HPDE6-E6E7 (cell line): ENCODE measurements around the gene CNTN2.

Experiments used
- DNase-seq: peaks from one replicate; pipeline ENCODE4 v3.0.0; 2011; ENCODE audit warnings: missing footprints; ENCODE audit errors: extremely low spot score

Gene CNTN2

DNA sequence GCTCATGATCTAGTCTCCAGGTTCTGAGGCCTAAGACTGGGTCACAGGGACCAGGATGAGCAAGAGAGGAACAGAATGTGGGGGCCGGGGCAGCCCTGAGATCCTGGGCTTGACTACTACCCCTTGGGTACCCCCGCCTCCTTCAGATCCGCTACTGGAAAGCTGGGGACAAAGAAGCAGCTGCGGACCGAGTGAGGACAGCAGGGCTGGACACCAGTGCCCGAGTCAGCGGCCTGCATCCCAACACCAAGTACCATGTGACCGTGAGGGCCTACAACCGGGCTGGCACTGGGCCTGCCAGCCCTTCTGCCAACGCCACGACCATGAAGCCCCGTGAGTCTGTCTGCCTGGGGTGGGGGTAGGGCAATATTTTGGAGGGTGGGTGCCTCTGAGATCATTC is 28.8 kb downstream of the CNTN2 start:
- no peak for DNase-seq

DNA sequence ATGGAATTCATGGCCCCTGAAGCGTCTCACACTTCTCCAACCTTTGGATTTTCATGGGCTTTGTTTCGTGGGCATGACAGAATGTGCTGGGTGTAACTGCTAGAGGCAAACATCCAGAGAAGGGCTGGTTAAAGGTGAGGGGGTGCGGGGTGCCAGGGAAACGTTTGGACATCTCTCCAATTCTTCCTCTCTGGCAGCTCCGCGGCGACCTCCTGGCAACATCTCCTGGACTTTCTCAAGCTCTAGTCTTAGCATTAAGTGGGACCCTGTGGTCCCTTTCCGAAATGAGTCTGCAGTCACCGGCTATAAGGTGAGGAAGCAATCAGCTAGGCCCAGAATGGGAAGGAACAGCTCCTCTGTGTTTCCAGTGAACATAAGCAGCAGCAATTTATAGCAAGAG is 29.3 kb downstream of the CNTN2 start:
- no peak for DNase-seq

DNA sequence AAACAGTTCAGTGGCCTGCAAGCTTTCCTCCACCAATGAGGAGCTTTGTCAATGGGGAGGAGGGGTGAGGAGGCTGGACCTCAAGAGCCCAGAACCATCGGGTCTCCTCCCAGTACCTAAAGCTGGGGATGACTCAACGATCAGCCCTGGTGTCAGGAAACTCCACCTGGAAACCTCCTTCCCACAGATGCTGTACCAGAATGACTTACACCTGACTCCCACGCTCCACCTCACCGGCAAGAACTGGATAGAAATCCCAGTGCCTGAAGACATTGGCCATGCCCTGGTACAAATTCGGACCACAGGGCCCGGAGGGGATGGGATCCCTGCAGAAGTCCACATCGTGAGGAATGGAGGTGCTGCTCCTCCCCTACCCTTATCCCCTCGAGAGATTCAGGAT is 29.9 kb downstream of the CNTN2 start:
- peak; percentile 41 for DNase-seq

DNA sequence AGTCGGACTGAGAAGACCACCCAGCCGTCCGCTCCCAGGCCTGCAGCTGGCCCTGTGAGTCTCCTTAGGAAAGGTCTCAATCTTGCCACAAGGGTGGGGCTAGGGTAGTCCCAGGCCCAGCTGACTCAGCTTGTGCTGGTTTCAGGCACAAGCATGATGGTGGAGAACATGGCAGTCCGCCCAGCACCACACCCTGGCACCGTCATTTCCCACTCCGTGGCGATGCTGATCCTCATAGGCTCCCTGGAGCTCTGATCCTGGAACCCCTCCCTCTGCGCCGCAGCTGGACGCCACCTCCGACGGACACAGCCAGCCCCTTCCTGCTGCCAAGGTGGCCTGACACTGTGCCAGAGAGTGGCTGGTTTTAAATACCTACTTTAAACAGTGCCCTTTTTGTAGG is 30.5 kb downstream of the CNTN2 start:
- DNase-seq: no peak

DNA sequence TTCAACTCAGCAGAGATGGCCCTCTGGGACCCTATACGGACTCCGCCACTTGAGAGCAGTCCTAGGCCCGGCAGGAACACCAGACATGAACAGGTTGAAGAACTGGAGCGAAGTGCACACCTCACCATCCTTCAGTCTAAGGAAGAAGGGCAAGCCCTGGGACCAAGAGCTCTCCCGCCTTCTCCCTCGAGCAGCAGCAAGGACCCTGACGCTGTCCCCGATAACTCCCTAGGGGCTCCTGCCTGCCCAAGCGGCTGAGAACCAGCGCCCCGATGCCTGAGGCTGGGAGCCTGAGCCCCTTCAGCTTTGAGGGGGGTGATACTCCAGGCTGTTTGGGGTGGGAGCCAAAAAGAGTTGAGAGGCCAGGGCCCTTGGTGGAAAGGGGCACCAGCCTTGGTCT is 31.1 kb downstream of the CNTN2 start:
- DNase-seq: no peak

DNA sequence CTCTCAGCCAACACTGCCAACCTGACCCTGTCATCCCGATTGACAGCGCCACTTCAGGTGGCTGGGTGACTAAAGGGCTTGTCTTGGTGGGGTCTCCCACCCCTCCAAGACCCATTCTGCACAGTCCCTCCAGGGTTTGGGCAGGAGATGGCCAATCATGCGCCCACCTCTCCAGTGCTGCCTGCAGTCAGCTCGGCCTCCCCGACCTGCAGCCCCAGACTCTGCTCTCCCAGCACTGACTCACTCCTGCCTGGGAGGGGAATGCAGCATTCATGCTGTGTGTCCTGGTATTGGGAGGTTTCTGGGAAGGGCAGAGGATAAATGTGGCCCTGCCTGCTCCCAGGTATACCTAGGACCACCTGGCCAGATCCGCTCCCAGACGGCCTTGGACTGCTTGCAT is 31.5 kb downstream of the CNTN2 start:
- DNase-seq: no peak

DNA sequence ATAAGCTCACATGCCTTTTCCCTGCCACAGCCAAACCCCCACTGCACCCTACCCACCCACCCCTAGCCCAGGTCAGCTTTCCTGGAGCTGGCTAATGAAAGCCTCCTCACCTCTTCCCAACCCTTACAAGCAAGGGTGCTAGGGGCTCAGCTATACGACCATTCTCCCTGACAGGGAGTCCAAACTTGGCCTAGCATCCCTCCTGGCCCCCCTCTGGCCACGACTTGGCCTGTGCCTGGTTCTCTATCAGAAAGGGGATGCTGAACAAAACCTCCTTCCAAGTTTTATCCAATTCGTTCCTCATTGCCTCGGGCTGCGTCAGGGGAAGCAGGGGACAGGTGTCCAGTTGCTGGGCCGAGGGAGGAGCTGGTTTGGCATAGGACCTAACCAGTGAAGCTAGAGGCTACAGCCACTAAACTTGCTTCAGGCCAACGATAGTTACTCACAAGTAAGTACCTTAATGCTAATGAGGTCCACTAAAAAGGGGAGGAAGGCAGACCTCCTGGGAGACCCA is 32.7 kb downstream of the CNTN2 start:
- no peak for DNase-seq

DNA sequence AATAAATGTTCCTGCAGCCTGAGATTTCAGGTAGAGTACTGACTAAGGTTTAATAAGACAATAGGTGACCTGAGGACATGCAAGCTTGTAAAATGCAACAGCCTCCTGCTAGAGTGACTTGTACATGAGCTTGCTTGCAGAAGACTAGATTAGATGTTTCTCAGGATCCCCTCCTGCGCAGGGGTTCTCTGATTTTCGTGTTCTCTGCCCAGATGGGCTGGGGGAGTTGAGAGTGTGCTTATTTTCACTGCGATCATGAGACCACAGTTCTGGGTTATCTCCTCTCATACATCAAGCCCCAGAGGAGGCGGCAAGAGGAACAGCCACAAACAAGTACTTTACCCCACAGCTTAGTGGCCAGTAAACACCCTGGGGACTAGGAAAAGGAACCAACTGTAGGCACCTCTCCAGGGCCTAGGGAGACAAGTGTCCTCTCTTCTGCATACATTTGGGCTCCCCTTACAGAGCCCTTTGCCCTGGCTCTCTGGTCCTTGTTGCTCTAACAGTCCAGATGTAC is 33.3 kb downstream of the CNTN2 start:
- DNase-seq: no peak

DNA sequence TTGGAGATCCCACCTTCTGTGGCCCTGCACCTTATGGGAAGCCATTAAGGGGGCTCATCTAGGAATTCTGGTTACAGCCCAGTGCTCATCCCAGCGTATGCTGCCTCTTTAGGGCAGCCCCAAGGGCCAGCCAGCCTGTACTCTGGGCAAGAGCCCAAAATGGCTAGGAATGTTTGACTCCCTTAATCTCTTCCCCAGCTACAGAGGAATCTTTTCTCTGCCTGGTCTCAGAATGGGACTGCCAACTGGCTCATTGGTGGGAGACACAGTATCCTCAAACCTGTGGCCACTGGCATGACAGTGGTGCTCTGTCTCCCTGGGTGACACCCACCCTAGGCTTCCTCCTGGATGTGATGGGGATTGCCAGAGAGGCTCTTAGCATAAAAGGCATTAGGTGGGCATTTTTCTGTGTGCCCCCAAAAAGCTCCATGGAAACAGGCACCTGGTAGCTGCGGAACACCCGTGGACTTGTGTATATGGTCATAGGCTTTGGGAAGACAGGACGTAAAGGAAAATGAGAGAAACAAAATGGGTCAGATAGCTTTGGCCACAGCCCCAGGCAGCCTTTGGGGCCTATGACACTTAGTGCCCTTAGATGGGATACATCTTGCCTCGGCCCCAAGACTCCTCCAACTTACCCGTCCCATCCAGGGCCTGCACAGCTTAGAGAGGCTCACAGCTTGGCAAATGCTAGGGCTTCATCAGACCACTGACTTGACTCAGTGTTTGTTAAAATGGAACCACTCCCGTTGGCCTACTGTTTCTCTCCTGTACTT is 34.3 kb downstream of the CNTN2 start:
- DNase-seq: no peak

DNA sequence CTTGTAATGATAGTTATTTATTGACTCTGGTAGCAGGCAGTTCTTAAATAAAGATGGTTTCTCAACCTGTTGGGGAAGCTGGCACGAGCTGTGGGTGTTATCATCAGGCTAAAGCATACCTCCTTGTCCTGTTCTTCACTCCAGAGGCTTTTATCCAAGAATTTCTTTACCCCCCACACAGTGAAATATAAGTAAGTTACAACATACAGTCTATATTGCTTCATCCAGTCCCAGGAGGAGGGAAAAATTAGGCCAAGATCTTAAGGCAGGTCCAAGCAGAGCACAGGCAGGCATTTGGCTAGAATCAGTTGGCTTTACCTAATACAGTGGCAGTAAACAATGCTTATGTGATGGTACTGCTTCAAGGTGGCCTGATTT is 34.9 kb downstream of the CNTN2 start:
- DNase-seq: no peak

DNA sequence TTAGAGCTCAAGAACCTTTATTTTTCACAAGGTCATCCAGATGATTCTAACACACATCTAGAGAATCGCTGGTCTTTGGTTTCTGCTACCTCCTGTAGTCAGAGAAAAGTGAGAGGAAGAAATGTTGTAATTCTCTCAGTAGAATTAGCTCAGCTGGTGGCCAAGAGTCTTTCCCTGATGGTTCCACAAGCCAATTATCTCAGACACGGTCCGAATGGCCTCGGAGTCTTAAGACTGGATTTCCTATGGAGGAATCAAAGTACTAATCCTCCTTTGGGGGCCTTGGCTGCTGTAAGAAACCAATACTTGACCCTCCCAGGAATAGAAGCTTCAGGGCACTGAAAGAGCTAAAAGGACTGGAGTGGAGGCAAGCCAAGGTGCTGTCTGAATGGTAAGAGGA is 39.4 kb downstream of the CNTN2 start:
- no peak for DNase-seq

DNA sequence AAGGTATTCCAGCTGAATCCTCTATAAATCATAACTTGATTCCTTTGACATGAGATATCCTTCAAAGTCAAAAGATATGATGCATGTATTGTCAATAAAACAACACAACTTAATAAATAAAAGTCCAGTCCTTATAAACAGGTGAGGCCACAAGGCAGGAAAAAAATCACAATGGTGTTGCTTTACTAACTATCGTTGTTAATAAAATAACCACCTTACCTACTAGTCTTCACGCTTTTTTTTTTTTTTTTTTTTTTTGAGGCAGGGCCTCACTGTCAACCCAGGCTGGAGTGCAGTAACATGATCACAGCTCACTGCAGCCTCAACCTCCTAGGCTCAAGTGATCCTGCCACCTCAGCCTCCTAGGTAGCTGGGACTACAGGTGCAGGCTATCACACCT is 41.3 kb downstream of the CNTN2 start, which contains the start of gene TMEM81:
TMEM81 (minus strand) TSS at position 101 of the 400 bp plus-strand sequence. CDS start 140 bp downstream, outside the sequence.
- no peak for DNase-seq

DNA sequence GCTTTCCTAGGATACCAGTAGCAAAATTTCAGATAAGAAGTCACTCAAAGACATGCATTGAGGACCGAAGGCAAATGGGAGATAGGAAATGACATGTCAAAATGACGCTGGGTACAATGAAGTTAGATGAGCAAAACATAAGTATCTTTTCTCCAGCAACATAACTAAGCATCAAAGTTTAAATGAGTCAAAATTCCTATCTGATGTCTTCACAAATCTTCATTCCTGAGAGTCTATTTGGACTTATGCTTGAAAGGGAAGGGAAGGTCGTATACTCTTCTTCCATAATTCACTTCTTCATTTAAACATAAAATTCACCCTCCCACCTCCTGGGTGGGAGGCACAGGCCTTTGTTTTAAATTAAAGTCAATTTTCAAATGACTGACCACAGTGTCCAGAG is 45.3 kb downstream of the CNTN2 start:
- no peak for DNase-seq

DNA sequence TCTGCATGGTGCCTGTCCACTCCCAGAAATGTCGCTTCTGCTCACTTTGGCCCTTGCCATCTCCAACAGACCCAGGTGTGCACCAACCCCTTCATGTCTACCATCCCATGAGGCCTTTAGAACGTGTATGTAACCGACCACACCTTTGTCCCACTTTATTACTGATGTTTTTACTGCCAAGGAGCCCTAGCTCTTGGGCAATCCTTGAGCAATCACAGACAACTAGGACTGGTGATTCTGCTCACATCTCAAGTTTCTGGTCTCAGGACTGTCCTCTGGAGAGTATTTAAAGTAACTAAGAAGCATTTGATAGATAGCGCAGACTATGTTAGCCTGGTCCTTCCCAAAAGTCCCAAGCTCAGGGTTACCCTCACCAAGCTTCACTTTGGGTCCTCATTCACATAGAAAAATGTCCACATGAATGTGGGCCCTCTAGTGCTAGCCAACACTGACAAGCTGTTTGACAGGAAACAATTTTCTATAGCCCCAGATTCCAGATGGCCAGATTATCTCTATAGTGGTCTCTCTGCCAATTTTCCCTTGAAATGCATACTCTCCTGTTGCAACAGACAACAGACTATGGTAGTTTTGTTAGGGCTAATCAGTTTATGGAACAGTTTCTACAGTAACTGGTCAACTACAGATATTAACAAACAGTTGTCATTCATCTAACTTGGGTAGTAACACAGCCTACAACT is 48.2 kb downstream of the CNTN2 start:
- DNase-seq: no peak

DNA sequence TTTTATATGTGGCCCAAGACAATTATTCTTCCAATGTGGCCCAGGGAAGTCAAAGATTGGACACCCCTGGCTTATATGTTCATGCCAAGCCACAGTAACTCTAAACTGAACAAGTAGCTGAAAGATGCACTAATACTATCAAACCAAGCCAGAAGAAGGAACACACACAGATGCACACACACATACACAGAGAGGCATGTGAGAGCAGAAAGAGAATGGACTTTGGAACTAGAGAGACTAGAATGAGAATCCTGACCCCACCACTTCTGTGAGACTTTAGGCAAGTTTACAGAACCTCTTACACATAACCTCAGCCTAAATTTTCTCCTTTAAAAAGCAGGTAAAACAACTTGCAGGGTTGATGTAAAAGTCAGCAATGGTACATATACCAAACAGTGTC is 52.4 kb downstream of the CNTN2 start:
- no peak for DNase-seq

DNA sequence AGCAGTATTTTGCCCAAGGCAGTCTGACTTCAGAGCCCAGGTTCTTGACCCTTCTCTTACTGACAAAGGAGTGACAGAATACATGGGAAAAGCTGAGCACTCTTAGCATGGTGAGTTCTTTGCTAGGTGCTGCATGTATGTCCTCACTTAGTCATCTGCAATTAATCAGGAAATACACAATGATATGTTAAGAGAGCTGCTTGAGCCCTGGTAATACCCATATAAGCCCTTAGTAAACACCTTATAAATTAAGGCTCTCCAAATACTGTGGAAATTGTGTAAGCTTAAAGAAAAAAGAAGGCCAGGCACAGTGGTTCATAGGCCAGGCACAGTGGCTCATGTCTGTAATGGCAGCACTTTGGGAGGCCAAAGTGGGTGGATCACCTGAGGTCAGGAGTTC is 55.2 kb downstream of the CNTN2 start:
- no peak for DNase-seq

DNA sequence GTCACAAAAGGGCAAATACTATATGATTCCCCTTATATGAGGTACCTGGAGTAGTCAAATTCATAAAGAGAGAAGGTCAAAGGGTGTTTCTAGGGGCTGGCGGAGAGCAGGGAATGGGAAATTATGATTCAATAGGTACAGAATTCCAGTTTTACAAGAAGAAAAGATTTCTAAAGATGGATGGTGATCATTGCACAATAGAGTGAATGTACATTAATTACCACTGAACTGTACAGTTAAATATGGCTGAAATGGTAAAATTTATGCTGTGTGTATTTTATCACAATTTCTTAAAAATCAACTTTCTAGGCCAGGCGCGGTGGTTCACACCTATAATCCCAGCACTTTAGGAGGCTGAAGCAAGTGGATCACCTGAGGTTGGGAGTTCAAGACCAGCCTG is 59.4 kb downstream of the CNTN2 start:
- no peak for DNase-seq

DNA sequence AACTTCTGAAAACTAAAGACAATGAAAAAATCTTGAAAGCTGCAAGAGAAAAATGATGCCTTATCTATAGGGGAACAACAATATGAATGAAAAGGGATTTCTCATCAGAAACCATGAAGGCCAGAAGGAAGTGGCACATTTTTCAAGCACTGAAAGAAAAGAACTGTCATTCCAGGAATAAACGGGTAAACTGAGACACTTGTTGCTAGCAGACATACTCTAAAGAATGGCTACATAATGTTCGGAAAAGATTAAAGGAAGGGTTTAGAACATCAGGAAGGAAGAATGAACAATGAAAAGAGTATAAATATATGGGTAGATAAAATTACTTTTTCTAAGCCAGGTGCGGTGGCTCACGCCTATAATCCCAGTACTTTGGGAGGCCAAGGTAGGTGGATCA is 64.3 kb downstream of the CNTN2 start:
- no peak for DNase-seq

DNA sequence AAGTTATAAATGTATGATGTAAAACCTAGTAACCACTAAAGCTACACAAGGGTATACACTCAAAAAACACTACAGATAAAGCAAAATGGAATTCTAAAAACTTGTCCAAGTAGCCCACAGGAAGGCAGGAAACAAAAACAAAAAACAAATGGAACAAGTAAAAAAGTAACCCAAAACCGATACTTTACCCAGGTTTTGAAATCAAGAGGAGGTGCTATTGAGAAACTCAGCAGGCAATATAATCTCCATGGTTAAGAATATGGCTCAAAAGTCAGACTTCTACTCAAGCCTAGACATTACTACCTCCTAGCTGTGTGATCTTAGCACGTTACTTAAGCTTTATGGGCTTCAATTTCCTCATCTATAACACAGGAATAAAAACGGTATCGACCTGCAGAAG is 65.5 kb downstream of the CNTN2 start:
- no peak for DNase-seq

DNA sequence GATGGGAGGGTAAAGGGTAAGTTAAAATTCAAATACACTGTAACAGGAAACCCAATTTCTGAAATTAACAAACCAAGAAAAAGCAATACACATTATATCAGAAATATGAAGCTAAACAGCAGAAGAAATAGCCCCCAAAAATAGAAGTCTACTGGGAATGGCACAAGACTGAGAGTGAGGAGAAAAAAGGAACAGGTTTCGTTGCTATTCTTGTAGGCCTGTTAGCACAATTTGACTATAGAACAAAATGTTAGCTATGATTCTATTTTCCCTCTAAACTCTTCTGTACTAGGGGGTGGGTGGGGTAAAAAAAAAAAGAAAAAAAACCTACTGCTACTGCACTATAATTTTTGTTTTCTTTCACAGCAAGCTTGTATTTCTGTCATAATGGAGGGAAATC is 66.3 kb downstream of the CNTN2 start:
- DNase-seq: no peak

DNA sequence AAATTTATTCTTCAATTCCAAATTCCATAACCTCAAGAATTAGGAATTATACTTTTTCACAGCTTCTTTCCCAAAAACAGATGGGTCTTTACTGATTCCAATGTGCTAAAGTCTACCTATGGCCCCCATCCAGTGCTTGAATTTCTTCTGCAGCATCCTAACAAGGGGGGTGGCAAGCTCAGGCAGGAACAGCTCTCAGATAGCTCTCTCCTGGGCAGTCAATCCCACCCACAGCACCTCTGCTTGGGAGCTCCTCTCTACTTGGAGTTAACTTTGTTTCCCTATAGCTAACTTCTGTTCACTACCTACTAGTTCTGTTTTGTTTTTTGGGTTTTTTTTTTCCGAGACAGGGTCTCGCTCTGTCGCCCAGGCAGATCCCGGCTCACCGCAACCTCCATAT is 66.7 kb downstream of the CNTN2 start:
- DNase-seq: no peak

DNA sequence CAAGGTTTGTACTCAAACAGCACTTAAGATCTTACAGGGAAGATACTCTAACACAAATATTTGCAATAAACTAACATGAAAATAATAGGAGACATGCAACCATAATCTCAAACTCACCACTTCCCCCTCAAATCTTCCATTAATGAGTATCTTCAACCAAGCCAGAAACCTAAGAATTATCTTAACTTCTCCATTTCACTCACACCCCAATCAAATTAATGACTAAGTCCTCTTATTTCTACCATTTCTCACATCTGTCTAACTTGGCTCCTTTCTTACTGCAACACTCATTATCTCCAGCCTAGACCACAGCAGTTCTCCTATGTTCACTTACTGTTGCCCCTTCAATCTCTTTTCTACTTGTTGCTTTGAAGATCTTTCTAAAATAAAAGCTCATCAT is 68.3 kb downstream of the CNTN2 start:
- no peak for DNase-seq

DNA sequence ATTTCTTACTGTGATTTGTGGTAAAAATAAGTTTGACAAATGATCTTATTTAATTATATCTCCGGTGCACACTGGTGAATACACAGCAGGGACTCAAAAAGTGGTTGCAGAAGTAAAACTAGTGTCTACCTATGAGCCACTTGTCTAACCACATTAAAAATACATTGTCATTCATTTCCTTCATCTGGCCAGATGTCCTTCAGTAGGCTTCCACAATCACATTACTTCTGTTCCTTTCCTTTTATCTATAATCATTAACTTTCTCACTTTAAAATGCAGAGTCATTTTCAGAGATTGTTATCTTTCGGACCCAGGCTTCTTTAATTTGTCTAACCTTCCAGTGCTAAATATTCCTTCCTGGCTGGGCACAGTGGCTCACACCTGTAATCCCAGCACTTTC is 75.7 kb downstream of the CNTN2 start:
- DNase-seq: no peak
